ENCODE data around the gene KPNB1.

The KPNB1 gene

DNA sequence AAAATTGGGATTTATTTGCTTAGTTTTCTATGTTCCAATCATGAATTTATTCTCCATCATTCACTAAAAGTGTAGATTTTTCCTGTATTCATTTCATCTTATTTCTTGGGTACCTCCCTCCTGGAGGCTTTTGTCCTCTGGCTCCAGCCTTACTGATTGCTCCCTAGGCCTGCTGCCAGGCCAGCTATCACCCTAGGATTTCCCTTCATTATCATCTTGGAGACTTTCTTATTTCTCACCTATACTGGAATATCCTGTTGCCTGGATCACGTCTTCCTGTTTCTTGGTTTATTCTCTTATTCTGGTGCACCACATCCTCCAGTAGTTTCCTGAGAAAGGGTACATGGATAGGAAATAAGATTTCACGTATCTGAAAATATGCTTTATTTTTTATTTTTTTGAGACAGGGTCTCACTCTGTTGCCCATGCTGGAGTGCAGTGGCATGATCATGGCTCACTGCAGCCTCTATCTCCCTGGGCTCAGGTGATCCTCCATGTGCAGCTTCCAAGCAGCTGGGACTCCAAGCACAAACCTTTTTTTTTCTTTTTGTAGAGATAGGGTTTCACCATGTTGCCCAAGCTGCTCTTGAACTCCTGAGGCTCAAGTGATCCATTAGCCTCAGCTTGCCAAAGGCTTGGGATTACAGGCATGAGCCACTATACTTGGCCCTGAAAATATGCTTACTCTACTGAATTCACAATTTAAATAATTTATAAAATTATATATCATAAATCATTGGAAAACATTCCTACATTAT is 13.3 kb upstream of the KPNB1 start:
- Histone ChIP-seq H2AFZ (ENCODE audit: low read depth, low read length) (no peak overlapping the region), H3K36me3 (ENCODE audit: insufficient read depth, low read length) (no peaks in the 10 kb centered on the region), H3K9me3 (ENCODE audit: insufficient read depth, low read length, severe bottlenecking) (no peaks in the 10 kb centered on the region), H3K27ac (ENCODE audit: low read length) (no peak overlapping the region), H3K4me2 (ENCODE audit: insufficient read depth, low read length) (no peak overlapping the region), H3K4me3 (ENCODE audit: low read depth in 1 of 2, low read length in 2 of 2) (no peak overlapping the region), H3K27me3 (ENCODE audit: insufficient read depth, low read length, poor library complexity) (no peaks in the 10 kb centered on the region), H4K20me1 (ENCODE audit: insufficient read depth, low read length) (no peaks in the 10 kb centered on the region), H3K79me2 (ENCODE audit: insufficient read depth, low read length) (no peaks in the 10 kb centered on the region), H3K4me1 (ENCODE audit: insufficient read depth, low read length) (no peaks in the 10 kb centered on the region), H3K9ac (ENCODE audit: low read depth, low read length) (no peak overlapping the region)
- DNase-seq (no peak), ATAC-seq (ENCODE audit: insufficient read depth, low read depth) (no peak)
- TF ChIP-seq, protein P1, sequence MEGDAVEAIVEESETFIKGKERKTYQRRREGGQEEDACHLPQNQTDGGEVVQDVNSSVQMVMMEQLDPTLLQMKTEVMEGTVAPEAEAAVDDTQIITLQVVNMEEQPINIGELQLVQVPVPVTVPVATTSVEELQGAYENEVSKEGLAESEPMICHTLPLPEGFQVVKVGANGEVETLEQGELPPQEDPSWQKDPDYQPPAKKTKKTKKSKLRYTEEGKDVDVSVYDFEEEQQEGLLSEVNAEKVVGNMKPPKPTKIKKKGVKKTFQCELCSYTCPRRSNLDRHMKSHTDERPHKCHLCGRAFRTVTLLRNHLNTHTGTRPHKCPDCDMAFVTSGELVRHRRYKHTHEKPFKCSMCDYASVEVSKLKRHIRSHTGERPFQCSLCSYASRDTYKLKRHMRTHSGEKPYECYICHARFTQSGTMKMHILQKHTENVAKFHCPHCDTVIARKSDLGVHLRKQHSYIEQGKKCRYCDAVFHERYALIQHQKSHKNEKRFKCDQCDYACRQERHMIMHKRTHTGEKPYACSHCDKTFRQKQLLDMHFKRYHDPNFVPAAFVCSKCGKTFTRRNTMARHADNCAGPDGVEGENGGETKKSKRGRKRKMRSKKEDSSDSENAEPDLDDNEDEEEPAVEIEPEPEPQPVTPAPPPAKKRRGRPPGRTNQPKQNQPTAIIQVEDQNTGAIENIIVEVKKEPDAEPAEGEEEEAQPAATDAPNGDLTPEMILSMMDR (IDR thresholded peaks at IDR 0.05; ENCODE audit: borderline replicate concordance, extremely low read depth, low read length, poor library complexity, severe bottlenecking): no peak
- TF ChIP-seq EZH2 (IDR thresholded peaks at IDR 0.05; ENCODE audit: borderline replicate concordance, low read depth, low read length, severe bottlenecking): no peak

DNA sequence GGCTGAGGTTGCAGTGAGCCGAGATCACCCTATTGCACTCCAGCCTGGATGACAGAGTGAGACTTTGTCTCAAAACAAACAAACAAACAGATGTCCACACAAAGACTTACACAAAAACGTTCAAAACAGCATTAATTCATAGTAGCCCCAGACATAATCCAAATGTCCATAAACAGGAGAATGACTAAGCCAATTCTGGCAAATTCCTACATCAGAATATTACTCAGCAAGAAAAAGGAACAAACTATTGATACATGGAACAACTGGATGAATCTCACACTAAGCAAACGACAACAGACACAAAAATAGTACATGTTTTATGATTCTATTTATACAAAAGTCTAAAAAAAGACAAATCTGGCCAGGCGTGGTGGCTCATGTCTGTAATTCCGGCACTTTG is 10.8 kb upstream of the KPNB1 start:
- H3K27ac ChIP-seq (ENCODE audit: low read length): no peak overlapping the region
- H3K79me2 ChIP-seq (ENCODE audit: insufficient read depth, low read length): no peaks in the 10 kb centered on the region
- ATAC-seq (ENCODE audit: insufficient read depth, low read depth) (no peak), DNase-seq (no peak)
- no peaks in the 10 kb centered on the region for H3K9me3 ChIP-seq (ENCODE audit: insufficient read depth, low read length, severe bottlenecking)
- no peak overlapping the region for H3K4me3 ChIP-seq (ENCODE audit: low read depth in 1 of 2, low read length in 2 of 2)
- H3K4me1 ChIP-seq (ENCODE audit: insufficient read depth, low read length): no peaks in the 10 kb centered on the region
- H4K20me1 ChIP-seq (ENCODE audit: insufficient read depth, low read length): no peaks in the 10 kb centered on the region
- no peak for TF ChIP-seq EZH2 (IDR thresholded peaks at IDR 0.05; ENCODE audit: borderline replicate concordance, low read depth, low read length, severe bottlenecking)
- TF ChIP-seq, protein P1 (IDR thresholded peaks at IDR 0.05; ENCODE audit: borderline replicate concordance, extremely low read depth, low read length, poor library complexity, severe bottlenecking): no peak
- no peak overlapping the region for H3K4me2 ChIP-seq (ENCODE audit: insufficient read depth, low read length)
- H3K9ac ChIP-seq (ENCODE audit: low read depth, low read length): no peak overlapping the region
- no peak overlapping the region for H2AFZ ChIP-seq (ENCODE audit: low read depth, low read length)
- H3K27me3 ChIP-seq (ENCODE audit: insufficient read depth, low read length, poor library complexity): no peaks in the 10 kb centered on the region
- no peaks in the 10 kb centered on the region for H3K36me3 ChIP-seq (ENCODE audit: insufficient read depth, low read length)

DNA sequence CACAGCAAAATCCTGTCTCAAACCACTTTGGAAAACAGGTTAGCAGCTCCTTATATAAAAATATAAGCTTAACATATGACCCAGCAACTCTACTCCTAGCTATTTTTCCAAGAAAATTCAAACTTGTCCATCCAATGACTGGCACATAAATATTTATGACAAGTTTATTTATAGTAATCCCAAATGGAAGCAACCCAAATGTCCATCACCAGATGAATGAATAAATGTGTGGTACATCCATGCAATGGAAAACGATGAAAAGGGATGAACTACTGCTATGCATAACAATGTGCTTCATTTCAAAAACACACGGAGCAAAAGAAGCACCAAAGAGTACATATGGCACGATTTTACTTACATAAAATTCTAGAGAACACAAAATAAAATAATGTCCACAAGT is 9.6 kb upstream of the KPNB1 start:
- Histone ChIP-seq H4K20me1 (ENCODE audit: insufficient read depth, low read length) (no peaks in the 10 kb centered on the region), H3K9ac (ENCODE audit: low read depth, low read length) (no peak overlapping the region), H3K4me2 (ENCODE audit: insufficient read depth, low read length) (no peak overlapping the region), H3K36me3 (ENCODE audit: insufficient read depth, low read length) (no peaks in the 10 kb centered on the region), H3K27me3 (ENCODE audit: insufficient read depth, low read length, poor library complexity) (no peaks in the 10 kb centered on the region), H2AFZ (ENCODE audit: low read depth, low read length) (no peak overlapping the region), H3K4me1 (ENCODE audit: insufficient read depth, low read length) (no peaks in the 10 kb centered on the region), H3K4me3 (ENCODE audit: low read depth in 1 of 2, low read length in 2 of 2) (no peak overlapping the region), H3K79me2 (ENCODE audit: insufficient read depth, low read length) (no peaks in the 10 kb centered on the region), H3K27ac (ENCODE audit: low read length) (no peak overlapping the region), H3K9me3 (ENCODE audit: insufficient read depth, low read length, severe bottlenecking) (no peaks in the 10 kb centered on the region)
- ATAC-seq (ENCODE audit: insufficient read depth, low read depth) (no peak), DNase-seq (no peak)
- no peak for TF ChIP-seq EZH2 (IDR thresholded peaks at IDR 0.05; ENCODE audit: borderline replicate concordance, low read depth, low read length, severe bottlenecking)
- TF ChIP-seq, protein P1 (IDR thresholded peaks at IDR 0.05; ENCODE audit: borderline replicate concordance, extremely low read depth, low read length, poor library complexity, severe bottlenecking): no peak
